ENCODE data around the gene NUDT3. TPM values are rescaled to one million over a fixed set of nuclear protein-coding genes. Genes with fewer than 3 reads are reported as not detected.

The NUDT3 gene
- total RNA-seq, 1 experiment from 2014 or later = 25.2 TPM

DNA sequence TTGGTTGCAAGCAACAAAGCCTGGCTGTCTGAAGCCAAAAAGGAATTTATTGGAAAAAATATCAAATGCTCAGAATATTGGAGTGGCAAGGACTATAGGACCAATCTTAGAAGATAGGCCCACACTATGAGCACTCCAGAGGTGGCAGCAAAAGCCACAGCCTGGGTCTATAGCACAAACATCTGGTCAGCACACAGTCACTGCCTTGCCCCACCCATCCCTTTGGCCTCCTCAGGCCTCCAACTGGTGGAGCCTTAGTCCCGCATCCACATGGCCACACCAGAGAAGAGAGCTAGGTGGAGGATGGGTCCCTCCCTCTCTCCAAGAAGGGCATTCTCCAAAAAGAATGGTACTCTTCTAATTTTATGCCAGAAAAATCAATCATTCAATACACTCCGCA is 14.0 kb downstream of the NUDT3 start:
- Histone ChIP-seq H3K9me2 (ENCODE audit: insufficient read depth) (no peaks in the 10 kb centered on the region), H3K4me3 (replicated peaks in 1 of 2; ENCODE audit: low read depth in 1 of 2, low read length in 2 of 2) (no peak overlapping the region), H3K9me3 (ENCODE audit: control insufficient read depth in 1 of 2, insufficient read depth in 1 of 2, low read depth in 1 of 2, low read length in 2 of 2) (no peaks in the 10 kb centered on the region), H4K20me1 (ENCODE audit: insufficient read depth) (peaks cover 14% of the 10 kb centered on the region; the same call in 1 of the 2 replicates), H3K4me2 (ENCODE audit: low read length) (no peak overlapping the region; the same call in 1 of the 2 replicates), H3K9ac (ENCODE audit: low read length) (no peak overlapping the region), H2AFZ (ENCODE audit: low read depth, low read length, poor library complexity, severe bottlenecking) (no peak overlapping the region), H3K27ac (ENCODE audit: low read depth, low read length) (no peak overlapping the region), H3K36me3 (ENCODE audit: control insufficient read depth in 1 of 2, insufficient read depth in 2 of 2, low read length in 2 of 2) (no peaks in the 10 kb centered on the region), H3K27me3 (ENCODE audit: insufficient read depth, low read length) (no peaks in the 10 kb centered on the region), H3K79me2 (ENCODE audit: insufficient read depth, low read length) (peaks cover 97% of the 10 kb centered on the region), H3K4me1 (ENCODE audit: control insufficient read depth in 1 of 2, insufficient read depth in 2 of 2, low read length in 2 of 2) (peaks cover 0 to 9% of the 10 kb centered on the region in 2 experiments; a peak in 2 of 4 replicates)
- CTCF ChIA-PET = no interaction called here
- ATAC-seq (peak; percentile 66; the same call in 1 of the 2 replicates), DNase-seq (ENCODE audit: low read depth, low spot score) (no peak)
- TF ChIP-seq SP1 (IDR thresholded peaks at IDR 0.05; ENCODE audit: low read depth) (no peak), ELF1 (IDR thresholded peaks at IDR 0.05; ENCODE audit: borderline replicate concordance, low read depth) (no peak), POLR2AphosphoS5 (IDR thresholded peaks at IDR 0.05; ENCODE audit: low read depth, low read length) (no peak), ZFX (IDR thresholded peaks at IDR 0.05) (no peak), EGR1 (IDR thresholded peaks at IDR 0.05; ENCODE audit: low read depth) (no peak), RAD21 (IDR thresholded peaks at IDR 0.05; ENCODE audit: low read depth) (no peak), POLR2A (IDR thresholded peaks at IDR 0.05; ENCODE audit: borderline replicate concordance, extremely low read depth, insufficient read depth, insufficient read length) (no peak)
- TF ChIP-seq, protein P1, sequence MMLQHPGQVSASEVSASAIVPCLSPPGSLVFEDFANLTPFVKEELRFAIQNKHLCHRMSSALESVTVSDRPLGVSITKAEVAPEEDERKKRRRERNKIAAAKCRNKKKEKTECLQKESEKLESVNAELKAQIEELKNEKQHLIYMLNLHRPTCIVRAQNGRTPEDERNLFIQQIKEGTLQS (IDR thresholded peaks at IDR 0.05) = no peak
- POLR2A ChIA-PET = interaction anchor here (1.0 kb wide), 1 partner anchor 8 kb away, joined by 3 read pairs; no protein-coding TSS in a partner anchor
- intact Hi-C loops (cut with micrococcal nuclease) = no loop called here
- BruUV-seq (replicated peaks) = no TSS peak
- RAD21 ChIA-PET (ENCODE audit: low non-redundant PET in 1 of 2, low total read pairs in 2 of 2, uncharacterized antibody in 2 of 2, unreplicated experiment in 2 of 2) = no interaction called here

DNA sequence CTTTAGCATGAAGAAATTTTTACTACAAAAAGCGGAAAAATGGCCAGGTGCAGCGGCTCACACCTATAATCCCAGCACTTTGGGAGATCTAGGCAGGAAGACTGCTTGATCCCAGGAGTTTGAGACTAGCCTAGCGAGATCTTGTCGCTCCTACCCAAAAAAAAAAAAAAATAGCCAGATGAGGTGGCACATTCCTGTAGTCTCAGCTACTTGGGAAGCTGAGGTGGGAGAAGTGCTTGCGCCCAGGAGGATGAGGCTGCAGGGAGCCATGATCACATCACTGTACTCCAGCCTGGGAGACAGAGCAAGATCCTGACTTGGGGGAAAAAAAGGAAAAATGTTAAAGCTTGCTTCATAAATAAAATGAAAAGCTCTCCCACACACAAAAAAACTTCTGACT is 14.5 kb downstream of the NUDT3 start:
- RAD21 ChIA-PET (ENCODE audit: low non-redundant PET in 1 of 2, low total read pairs in 2 of 2, uncharacterized antibody in 2 of 2, unreplicated experiment in 2 of 2) = no interaction called here
- Histone ChIP-seq H2AFZ (ENCODE audit: low read depth, low read length, poor library complexity, severe bottlenecking) (no peak overlapping the region), H3K9me2 (ENCODE audit: insufficient read depth) (no peaks in the 10 kb centered on the region), H4K20me1 (ENCODE audit: insufficient read depth) (peaks cover 14% of the 10 kb centered on the region; the same call in 1 of the 2 replicates), H3K4me2 (ENCODE audit: low read length) (no peak overlapping the region), H3K4me1 (ENCODE audit: control insufficient read depth in 1 of 2, insufficient read depth in 2 of 2, low read length in 2 of 2) (peaks cover 0 to 9% of the 10 kb centered on the region in 2 experiments; a peak in 2 of 4 replicates), H3K9ac (ENCODE audit: low read length) (no peak overlapping the region), H3K36me3 (ENCODE audit: control insufficient read depth in 1 of 2, insufficient read depth in 2 of 2, low read length in 2 of 2) (no peaks in the 10 kb centered on the region), H3K9me3 (ENCODE audit: control insufficient read depth in 1 of 2, insufficient read depth in 1 of 2, low read depth in 1 of 2, low read length in 2 of 2) (no peaks in the 10 kb centered on the region), H3K4me3 (replicated peaks in 1 of 2; ENCODE audit: low read depth in 1 of 2, low read length in 2 of 2) (no peak overlapping the region), H3K79me2 (ENCODE audit: insufficient read depth, low read length) (peaks cover 97% of the 10 kb centered on the region), H3K27me3 (ENCODE audit: insufficient read depth, low read length) (no peaks in the 10 kb centered on the region), H3K27ac (ENCODE audit: low read depth, low read length) (no peak overlapping the region)
- BruUV-seq (replicated peaks) = no TSS peak
- POLR2A ChIA-PET = interaction anchor here (1.0 kb wide), 1 partner anchor 8 kb away, joined by 3 read pairs; no protein-coding TSS in a partner anchor
- no peak for ATAC-seq
- no peak for TF ChIP-seq ELF1 (IDR thresholded peaks at IDR 0.05; ENCODE audit: borderline replicate concordance, low read depth)
- TF ChIP-seq SRF (IDR thresholded peaks at IDR 0.05; ENCODE audit: low read depth) = no peak
- no peak for TF ChIP-seq CEBPB (IDR thresholded peaks at IDR 0.05; ENCODE audit: low read depth)
- no peak for TF ChIP-seq ZNF274 (IDR thresholded peaks at IDR 0.05; ENCODE audit: low read depth, low read length)
- TF ChIP-seq FOSL1 (IDR thresholded peaks at IDR 0.05; ENCODE audit: low read depth) = no peak
- TF ChIP-seq, protein P2, sequence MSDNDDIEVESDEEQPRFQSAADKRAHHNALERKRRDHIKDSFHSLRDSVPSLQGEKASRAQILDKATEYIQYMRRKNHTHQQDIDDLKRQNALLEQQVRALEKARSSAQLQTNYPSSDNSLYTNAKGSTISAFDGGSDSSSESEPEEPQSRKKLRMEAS (IDR thresholded peaks at IDR 0.05) = no peak
- TF ChIP-seq CBX3 (IDR thresholded peaks at IDR 0.05; ENCODE audit: low read depth) = no peak
- TF ChIP-seq TCF7L2 (IDR thresholded peaks at IDR 0.05; ENCODE audit: borderline replicate concordance, extremely low read depth, insufficient read depth, insufficient read length) = no peak
- TF ChIP-seq, protein P3, sequence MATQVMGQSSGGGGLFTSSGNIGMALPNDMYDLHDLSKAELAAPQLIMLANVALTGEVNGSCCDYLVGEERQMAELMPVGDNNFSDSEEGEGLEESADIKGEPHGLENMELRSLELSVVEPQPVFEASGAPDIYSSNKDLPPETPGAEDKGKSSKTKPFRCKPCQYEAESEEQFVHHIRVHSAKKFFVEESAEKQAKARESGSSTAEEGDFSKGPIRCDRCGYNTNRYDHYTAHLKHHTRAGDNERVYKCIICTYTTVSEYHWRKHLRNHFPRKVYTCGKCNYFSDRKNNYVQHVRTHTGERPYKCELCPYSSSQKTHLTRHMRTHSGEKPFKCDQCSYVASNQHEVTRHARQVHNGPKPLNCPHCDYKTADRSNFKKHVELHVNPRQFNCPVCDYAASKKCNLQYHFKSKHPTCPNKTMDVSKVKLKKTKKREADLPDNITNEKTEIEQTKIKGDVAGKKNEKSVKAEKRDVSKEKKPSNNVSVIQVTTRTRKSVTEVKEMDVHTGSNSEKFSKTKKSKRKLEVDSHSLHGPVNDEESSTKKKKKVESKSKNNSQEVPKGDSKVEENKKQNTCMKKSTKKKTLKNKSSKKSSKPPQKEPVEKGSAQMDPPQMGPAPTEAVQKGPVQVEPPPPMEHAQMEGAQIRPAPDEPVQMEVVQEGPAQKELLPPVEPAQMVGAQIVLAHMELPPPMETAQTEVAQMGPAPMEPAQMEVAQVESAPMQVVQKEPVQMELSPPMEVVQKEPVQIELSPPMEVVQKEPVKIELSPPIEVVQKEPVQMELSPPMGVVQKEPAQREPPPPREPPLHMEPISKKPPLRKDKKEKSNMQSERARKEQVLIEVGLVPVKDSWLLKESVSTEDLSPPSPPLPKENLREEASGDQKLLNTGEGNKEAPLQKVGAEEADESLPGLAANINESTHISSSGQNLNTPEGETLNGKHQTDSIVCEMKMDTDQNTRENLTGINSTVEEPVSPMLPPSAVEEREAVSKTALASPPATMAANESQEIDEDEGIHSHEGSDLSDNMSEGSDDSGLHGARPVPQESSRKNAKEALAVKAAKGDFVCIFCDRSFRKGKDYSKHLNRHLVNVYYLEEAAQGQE (IDR thresholded peaks at IDR 0.05; ENCODE audit: low read depth) = no peak
- no peak for TF ChIP-seq POLR2AphosphoS5 (IDR thresholded peaks at IDR 0.05; ENCODE audit: low read depth, low read length)
- TF ChIP-seq EGR1 (IDR thresholded peaks at IDR 0.05; ENCODE audit: low read depth) = no peak
- no peak for TF ChIP-seq RAD21 (IDR thresholded peaks at IDR 0.05; ENCODE audit: low read depth)
- no peak for TF ChIP-seq EZH2phosphoT487 (IDR thresholded peaks at IDR 0.05; ENCODE audit: borderline replicate concordance)
- CTCF ChIA-PET = no interaction called here
- DNase-seq (ENCODE audit: low read depth, low spot score) = no peak
- intact Hi-C loops (cut with micrococcal nuclease) = no loop called here

Data from HCT116 (cell line).